RWPE1 (cell line): ENCODE measurements around the gene MGAT3.
"Not testable (repeated sequence)": the region's sequence is repeated elsewhere in the genome, so short reads cannot be mapped to it uniquely, and the experiment has no call there.

Experiments
- CTCF ChIA-PET: fragments of 350-600 bp; sonication (Branson Sonifier 250); formaldehyde crosslinking; extraction: SDS; loops from one replicate; lab custom pipeline; 2021; lab: Yijun Ruan, JAX
- POLR2A ChIA-PET: fragments of 400-600 bp; formaldehyde crosslinking; extraction: SDS; loops from one replicate; lab custom pipeline; 2020; ENCODE audit warnings: antibody characterized with exemption; ENCODE audit not compliant: low non-redundant PET; lab: Yijun Ruan, JAX
- DNase-seq: peaks from one replicate; pipeline ENCODE4 v3.0.0; 2012; ENCODE audit warnings: low spot score
- H3K27ac ChIP-seq: fragments of 450-650 bp; 2 replicates; pipeline ENCODE4 v1.5.1; 2017
- TF ChIP-seq, protein P1 (sequence below): fragments of 450-650 bp; conservative IDR thresholded peaks from 2 replicates; pipeline ENCODE4 v1.5.1; 2017; ENCODE audit warnings: low read depth, mild to moderate bottlenecking

MGAT3 gene, protein sequence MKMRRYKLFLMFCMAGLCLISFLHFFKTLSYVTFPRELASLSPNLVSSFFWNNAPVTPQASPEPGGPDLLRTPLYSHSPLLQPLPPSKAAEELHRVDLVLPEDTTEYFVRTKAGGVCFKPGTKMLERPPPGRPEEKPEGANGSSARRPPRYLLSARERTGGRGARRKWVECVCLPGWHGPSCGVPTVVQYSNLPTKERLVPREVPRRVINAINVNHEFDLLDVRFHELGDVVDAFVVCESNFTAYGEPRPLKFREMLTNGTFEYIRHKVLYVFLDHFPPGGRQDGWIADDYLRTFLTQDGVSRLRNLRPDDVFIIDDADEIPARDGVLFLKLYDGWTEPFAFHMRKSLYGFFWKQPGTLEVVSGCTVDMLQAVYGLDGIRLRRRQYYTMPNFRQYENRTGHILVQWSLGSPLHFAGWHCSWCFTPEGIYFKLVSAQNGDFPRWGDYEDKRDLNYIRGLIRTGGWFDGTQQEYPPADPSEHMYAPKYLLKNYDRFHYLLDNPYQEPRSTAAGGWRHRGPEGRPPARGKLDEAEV

DNA sequence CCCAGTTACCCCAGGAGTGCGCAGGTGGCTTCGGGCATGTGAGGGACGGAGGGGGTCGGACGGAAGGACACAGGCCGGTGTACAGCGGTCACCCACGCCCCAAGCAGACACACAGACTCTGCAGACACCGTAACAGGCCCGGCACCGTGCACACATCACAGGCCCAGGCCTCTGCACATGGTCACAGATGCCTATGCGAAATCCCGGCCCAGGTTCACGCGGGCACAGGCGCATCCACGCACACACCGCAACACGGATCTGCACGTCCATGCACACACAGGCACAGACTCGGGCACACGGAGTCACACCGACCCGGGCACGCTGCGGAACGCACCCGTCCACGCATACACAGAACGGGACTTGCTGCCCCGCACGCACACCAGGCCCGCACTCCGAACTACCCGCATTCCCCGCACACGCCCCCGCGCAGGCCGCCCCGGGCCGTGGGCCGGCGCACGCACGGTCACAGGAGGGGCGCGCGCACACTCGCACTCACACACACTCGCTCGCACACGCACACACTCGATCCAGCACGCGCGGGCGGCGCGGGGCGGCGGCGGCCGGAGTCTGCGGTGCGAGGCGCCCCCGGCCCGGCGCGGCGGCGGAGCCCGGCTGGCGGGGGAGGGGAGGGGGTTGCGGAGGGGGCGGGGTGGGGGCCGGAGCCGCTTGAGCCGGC lies at the start of gene MGAT3:
TSS of gene MGAT3 (plus strand) at position 491 of the 676 bp plus-strand sequence. CDS start 30,336 bp downstream, outside the sequence.
- ChIA-PET POLR2A (no interaction called here), CTCF (no interaction called here)
- TF ChIP-seq, protein P1, sequence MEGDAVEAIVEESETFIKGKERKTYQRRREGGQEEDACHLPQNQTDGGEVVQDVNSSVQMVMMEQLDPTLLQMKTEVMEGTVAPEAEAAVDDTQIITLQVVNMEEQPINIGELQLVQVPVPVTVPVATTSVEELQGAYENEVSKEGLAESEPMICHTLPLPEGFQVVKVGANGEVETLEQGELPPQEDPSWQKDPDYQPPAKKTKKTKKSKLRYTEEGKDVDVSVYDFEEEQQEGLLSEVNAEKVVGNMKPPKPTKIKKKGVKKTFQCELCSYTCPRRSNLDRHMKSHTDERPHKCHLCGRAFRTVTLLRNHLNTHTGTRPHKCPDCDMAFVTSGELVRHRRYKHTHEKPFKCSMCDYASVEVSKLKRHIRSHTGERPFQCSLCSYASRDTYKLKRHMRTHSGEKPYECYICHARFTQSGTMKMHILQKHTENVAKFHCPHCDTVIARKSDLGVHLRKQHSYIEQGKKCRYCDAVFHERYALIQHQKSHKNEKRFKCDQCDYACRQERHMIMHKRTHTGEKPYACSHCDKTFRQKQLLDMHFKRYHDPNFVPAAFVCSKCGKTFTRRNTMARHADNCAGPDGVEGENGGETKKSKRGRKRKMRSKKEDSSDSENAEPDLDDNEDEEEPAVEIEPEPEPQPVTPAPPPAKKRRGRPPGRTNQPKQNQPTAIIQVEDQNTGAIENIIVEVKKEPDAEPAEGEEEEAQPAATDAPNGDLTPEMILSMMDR: no peak
- no peak within 1 kb of the TSS for H3K27ac ChIP-seq
- no peak for DNase-seq

DNA sequence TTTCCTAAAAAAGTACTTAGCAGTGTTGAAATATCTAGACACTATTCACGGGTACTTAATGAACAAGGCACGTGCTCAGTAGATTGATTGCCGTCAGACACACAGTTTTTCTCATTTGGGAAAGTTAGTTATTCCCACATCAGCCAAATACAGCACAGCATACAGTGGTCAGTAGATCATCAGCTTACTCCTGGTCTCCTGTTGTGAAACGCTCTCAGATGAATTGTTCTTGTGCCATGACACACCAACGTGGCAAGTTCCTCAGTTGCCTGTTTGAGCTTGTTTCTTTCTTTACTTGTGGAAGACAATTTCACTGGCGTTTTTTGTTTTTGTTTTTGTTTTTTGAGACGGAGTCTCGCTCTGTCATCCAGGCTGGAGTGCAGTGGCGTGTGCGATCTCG lies 48.6 kb upstream of the MGAT3 start:
- no peak overlapping the region for H3K27ac ChIP-seq
- ChIA-PET POLR2A (no interaction called here), CTCF (no interaction called here)

DNA sequence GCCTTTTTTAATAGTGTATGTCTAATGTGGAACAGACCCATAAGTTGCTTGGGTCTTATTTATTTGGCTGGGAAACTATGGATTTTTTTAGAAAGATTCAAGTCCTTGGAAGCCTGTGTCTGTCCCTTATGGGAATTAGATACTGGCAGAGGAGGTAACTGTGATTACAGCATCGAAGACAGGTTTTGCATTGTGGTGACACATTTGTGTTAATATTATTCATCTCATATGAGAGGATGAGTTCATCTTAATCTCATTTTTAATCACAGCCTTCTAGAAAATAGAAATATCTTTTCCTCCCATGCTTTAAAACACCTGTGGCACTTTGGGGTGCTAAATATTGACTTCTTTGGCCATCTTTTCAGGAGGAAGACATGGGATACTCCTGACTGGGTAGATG lies 48.0 kb upstream of the MGAT3 start:
- TF ChIP-seq, protein P1: no peak
- POLR2A ChIA-PET: no interaction called here
- no peak for DNase-seq
- CTCF ChIA-PET: no interaction called here
- H3K27ac ChIP-seq: no peak overlapping the region

More for the DNA sequence above, 48.6 kb upstream of the MGAT3 start:
- TF ChIP-seq, protein P1: no peak
- DNase-seq: no peak

DNA sequence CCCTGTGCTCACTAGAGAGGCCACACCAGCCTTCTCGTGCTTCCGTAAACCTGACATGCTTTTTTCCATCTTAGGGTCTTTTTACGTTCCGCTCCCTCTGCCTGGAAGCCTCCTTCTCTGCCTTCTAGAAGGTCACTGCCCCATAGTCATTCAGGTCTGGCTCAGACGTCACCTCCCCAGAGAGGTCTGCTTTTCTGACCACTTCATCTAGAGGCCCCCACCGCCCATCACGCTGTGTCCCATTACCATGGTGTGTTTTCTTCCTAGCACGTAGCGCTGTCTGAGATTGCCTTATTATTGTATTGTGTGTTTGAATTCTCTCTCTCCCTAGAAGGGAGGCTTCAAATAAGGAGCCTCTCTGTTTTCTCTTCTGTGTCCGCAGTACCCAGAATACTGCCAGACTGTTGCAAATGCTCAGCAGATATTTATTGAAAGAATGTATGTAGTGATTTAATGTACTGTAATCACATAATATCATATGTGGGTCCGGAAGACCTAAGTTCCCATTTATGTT lies 47.2 kb upstream of the MGAT3 start:
- no peak overlapping the region for H3K27ac ChIP-seq
- ChIA-PET POLR2A (no interaction called here), CTCF (no interaction called here)
- TF ChIP-seq, protein P1: no peak
- no peak for DNase-seq

DNA sequence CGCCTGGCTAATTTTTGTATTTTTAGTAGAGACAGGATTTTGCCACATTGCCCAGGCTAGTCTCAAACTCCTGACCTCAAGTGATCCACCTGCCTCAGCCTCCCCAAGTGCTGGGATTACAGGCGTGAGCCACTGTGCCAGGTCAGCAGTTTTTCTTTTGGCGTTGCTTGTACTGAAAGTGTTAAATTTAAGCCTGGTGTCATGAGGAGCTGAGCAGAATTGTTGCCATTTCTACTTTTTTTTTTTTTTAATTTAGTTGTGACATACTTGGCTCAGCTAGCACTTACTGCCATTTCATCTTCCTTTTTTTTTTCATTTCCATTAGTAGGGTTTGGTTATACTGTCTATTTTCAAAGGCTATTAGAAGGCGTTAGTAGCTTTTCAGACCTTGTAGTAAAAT lies 46.5 kb upstream of the MGAT3 start:
- TF ChIP-seq, protein P1: no peak
- DNase-seq: no peak
- CTCF ChIA-PET: no interaction called here
- no peak overlapping the region for H3K27ac ChIP-seq
- POLR2A ChIA-PET: no interaction called here

DNA sequence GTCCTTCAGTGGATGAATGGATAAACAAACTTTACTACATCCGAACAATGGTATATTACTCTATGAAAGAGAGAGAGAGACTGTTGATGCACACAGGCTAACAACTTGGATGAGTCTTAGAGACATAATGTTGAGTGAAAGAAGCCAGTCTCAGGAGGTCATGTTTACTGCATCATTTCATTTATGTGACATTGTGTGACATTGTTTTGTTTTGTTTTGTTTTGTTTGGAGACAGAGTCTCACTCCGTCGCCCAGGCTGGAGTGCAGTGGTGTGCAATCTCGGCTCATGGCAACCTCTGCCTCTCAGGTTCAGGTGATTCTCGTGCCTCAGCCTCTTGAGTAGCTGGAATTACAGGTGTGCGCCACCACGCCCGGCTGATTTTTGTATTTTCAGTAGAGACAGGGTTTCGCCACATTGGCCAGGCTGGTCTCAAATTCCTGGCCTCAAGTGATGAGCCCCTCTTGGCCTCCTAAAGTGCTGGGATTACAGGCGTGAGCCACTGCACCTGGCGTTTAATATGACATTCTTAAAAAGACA lies 44.9 kb upstream of the MGAT3 start:
- DNase-seq, POLR2A ChIA-PET, CTCF ChIA-PET, H3K27ac ChIP-seq: not testable (repeated sequence)

DNA sequence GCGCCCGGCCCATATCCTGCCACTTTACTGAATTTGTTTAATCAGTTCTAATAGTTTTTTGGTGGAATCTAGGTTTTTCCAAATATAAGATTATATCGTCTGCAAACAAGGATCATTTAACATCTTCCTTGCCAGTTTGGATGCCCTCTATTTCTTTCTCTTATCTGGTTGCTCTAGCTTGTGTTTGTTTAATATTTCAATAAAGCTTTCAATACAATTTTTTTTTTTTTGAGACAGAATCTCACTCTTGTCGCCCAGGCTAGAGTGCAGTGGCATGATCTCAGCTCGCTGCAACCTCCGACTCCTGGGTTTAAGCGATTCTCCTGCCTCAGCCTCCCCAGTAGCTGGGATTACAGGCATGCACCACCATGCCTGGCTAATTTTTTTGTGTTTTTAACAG lies 43.6 kb upstream of the MGAT3 start:
- DNase-seq, CTCF ChIA-PET, H3K27ac ChIP-seq, POLR2A ChIA-PET: not testable (repeated sequence)
